ENCODE measurements around the gene SIPA1L3. TPM values are rescaled to one million over a fixed set of nuclear protein-coding genes. Genes with fewer than 3 reads are reported as not detected.

Gene SIPA1L3
- polyA plus RNA-seq, 1 of the 3 experiments (the other 2 are of a cell fraction) = 11.6 TPM

- no peak overlapping the region for H2AFZ ChIP-seq (ENCODE audit: low read depth)
- H3K27ac ChIP-seq (ENCODE audit: low read depth in 2 of 2, low read length in 1 of 2) = no peak overlapping the region
- H3K9ac ChIP-seq = no peak overlapping the region
- H3K4me2 ChIP-seq = no peak overlapping the region
- H3K27me3 ChIP-seq (ENCODE audit: insufficient read depth) = no peaks in the 10 kb centered on the region
- ChIA-PET POLR2A (no interaction called here), CTCF (interaction anchor here (1.9 kb wide), 1 partner anchor 63 kb away, joined by 8 read pairs; no protein-coding TSS in a partner anchor)
- peaks cover 5% of the 10 kb centered on the region for H3F3A ChIP-seq (replicated peaks; ENCODE audit: insufficient read depth)
- H3K36me3 ChIP-seq (replicated peaks in 1 of 2; ENCODE audit: control insufficient read depth in 1 of 2, insufficient read depth in 2 of 2, low read length in 1 of 2) = peaks cover 4 to 28% of the 10 kb centered on the region in 2 experiments
- H3K9me2 ChIP-seq = no peaks in the 10 kb centered on the region
- DNase-seq = no peak
- H4K20me1 ChIP-seq (ENCODE audit: insufficient read depth) = no peaks in the 10 kb centered on the region
- WGBS (ENCODE audit: low lambda C conversion rate) = 94% methylated on average over 8 of the region's 8 CpGs
- TF ChIP-seq, protein P1, sequence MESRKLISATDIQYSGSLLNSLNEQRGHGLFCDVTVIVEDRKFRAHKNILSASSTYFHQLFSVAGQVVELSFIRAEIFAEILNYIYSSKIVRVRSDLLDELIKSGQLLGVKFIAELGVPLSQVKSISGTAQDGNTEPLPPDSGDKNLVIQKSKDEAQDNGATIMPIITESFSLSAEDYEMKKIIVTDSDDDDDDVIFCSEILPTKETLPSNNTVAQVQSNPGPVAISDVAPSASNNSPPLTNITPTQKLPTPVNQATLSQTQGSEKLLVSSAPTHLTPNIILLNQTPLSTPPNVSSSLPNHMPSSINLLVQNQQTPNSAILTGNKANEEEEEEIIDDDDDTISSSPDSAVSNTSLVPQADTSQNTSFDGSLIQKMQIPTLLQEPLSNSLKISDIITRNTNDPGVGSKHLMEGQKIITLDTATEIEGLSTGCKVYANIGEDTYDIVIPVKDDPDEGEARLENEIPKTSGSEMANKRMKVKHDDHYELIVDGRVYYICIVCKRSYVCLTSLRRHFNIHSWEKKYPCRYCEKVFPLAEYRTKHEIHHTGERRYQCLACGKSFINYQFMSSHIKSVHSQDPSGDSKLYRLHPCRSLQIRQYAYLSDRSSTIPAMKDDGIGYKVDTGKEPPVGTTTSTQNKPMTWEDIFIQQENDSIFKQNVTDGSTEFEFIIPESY (IDR thresholded peaks at IDR 0.05; ENCODE audit: borderline replicate concordance, low read depth) = no peak
- TF ChIP-seq RAD21 (IDR thresholded peaks at IDR 0.05; ENCODE audit: low read length) = no peak
- TF ChIP-seq, protein P2, sequence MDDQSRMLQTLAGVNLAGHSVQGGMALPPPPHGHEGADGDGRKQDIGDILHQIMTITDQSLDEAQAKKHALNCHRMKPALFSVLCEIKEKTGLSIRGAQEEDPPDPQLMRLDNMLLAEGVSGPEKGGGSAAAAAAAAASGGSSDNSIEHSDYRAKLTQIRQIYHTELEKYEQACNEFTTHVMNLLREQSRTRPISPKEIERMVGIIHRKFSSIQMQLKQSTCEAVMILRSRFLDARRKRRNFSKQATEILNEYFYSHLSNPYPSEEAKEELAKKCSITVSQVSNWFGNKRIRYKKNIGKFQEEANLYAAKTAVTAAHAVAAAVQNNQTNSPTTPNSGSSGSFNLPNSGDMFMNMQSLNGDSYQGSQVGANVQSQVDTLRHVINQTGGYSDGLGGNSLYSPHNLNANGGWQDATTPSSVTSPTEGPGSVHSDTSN (IDR thresholded peaks at IDR 0.05) = no peak
- no peak for TF ChIP-seq FOXJ3 (CRISPR knock-in tag; IDR thresholded peaks at IDR 0.05)
- TF ChIP-seq SMC3 (IDR thresholded peaks at IDR 0.05; ENCODE audit: low read depth, low read length) = no peak
- no peak for TF ChIP-seq TCF12 (IDR thresholded peaks at IDR 0.05)
- TF ChIP-seq, protein P3, sequence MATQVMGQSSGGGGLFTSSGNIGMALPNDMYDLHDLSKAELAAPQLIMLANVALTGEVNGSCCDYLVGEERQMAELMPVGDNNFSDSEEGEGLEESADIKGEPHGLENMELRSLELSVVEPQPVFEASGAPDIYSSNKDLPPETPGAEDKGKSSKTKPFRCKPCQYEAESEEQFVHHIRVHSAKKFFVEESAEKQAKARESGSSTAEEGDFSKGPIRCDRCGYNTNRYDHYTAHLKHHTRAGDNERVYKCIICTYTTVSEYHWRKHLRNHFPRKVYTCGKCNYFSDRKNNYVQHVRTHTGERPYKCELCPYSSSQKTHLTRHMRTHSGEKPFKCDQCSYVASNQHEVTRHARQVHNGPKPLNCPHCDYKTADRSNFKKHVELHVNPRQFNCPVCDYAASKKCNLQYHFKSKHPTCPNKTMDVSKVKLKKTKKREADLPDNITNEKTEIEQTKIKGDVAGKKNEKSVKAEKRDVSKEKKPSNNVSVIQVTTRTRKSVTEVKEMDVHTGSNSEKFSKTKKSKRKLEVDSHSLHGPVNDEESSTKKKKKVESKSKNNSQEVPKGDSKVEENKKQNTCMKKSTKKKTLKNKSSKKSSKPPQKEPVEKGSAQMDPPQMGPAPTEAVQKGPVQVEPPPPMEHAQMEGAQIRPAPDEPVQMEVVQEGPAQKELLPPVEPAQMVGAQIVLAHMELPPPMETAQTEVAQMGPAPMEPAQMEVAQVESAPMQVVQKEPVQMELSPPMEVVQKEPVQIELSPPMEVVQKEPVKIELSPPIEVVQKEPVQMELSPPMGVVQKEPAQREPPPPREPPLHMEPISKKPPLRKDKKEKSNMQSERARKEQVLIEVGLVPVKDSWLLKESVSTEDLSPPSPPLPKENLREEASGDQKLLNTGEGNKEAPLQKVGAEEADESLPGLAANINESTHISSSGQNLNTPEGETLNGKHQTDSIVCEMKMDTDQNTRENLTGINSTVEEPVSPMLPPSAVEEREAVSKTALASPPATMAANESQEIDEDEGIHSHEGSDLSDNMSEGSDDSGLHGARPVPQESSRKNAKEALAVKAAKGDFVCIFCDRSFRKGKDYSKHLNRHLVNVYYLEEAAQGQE (IDR thresholded peaks at IDR 0.05; ENCODE audit: low read depth, low read length) = no peak
- no peak for TF ChIP-seq RXRA (IDR thresholded peaks at IDR 0.05; ENCODE audit: borderline replicate concordance, low read depth)
- TF ChIP-seq, protein P4, sequence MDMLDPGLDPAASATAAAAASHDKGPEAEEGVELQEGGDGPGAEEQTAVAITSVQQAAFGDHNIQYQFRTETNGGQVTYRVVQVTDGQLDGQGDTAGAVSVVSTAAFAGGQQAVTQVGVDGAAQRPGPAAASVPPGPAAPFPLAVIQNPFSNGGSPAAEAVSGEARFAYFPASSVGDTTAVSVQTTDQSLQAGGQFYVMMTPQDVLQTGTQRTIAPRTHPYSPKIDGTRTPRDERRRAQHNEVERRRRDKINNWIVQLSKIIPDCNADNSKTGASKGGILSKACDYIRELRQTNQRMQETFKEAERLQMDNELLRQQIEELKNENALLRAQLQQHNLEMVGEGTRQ (IDR thresholded peaks at IDR 0.05; ENCODE audit: borderline replicate concordance, low read depth, low read length) = no peak
- H3K4me1 ChIP-seq (ENCODE audit: control insufficient read depth in 1 of 2, insufficient read depth in 2 of 2, low read depth in 1 of 2, low read length in 1 of 2) = peaks cover 0 to 7% of the 10 kb centered on the region in 2 experiments; a peak in 1 of 4 replicates
- H3K4me3 ChIP-seq (ENCODE audit: low read depth in 2 of 2, low read length in 1 of 2) = no peak overlapping the region
- no peaks in the 10 kb centered on the region for H3K79me2 ChIP-seq (ENCODE audit: insufficient read depth)
- H3K9me3 ChIP-seq = no peaks in the 10 kb centered on the region
These were observed 297.7 kb downstream of the SIPA1L3 start for GRCh38 chr19:38204728-38205127.

Measured in SK-N-SH (cell line).